ENCODE results near the gene METAP1D. TPM values are rescaled to one million over a fixed set of nuclear protein-coding genes. Genes with fewer than 3 reads are reported as not detected.

Gene METAP1D
- total RNA-seq, 1 experiment from 2014 or later: 10.4 TPM

DNA sequence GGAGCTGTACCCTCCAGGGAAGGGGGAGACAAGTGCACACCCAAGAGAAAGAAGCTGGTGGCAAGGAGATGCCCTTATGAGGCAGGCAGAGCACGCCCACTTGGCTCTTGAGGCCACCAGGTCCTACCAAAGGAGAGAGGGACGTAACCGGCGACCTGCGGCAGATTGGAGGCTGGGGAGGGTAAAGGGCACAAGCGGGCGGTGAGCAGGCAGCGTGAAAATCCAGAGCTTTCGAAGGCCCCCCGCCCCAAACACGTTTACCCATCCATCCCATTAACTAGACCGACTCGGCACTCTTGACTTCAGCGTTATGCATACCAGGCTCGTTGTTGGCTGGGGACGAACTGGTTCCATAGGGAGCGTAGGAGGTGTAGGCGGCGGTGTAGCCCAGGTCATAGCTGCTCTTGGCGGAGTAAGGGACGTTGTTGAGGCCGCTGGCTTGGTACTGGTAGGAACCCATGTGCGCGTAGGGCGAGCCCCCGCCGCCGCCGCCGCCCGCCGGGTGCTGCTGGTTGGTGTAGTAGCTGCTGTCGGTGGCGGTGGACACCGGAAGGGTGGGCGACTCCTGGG, 102.2 kb downstream of the METAP1D start:
- DNase-seq: peak; percentile 46 to 47
- Histone ChIP-seq H3K27me3 (replicated peaks; ENCODE audit: control insufficient read depth, insufficient read depth, low read length) (no peaks in the 10 kb centered on the region), H3K9me3 (no peaks in the 10 kb centered on the region), H3K4me1 (peaks cover 11% of the 10 kb centered on the region), H3K36me3 (ENCODE audit: control insufficient read depth, insufficient read depth, low read length) (no peaks in the 10 kb centered on the region), H3K4me3 (ENCODE audit: low read depth, low read length) (peak overlapping the region; percentile 62)
- no peak for TF ChIP-seq CTCF (IDR thresholded peaks at IDR 0.05; ENCODE audit: insufficient read depth in 1 of 2, low read depth in 1 of 2, low read length in 1 of 2, severe bottlenecking in 1 of 2, unreplicated experiment in 1 of 2)
- intact Hi-C loops (cut with micrococcal nuclease; ENCODE audit: unreplicated experiment): loop anchor here (1.0 to 5.0 kb wide), 5 partner anchors 17 to 527 kb away; partner anchors contain the start of genes DLX1, DYNC1I2, METAP1D and SLC25A12
- H3K9me3 Mint-ChIP-seq (ENCODE audit: unreplicated experiment): no peaks in the 10 kb centered on the region
- H3K27ac Mint-ChIP-seq (ENCODE audit: unreplicated experiment): peak overlapping the region; percentile 48
- ChIA-PET CTCF (interaction anchor here (0.6 to 1.7 kb wide), 7 partner anchors 9 to 503 kb away, joined by 3 to 10 read pairs (median 5); partner anchors contain the start of genes DLX1 and HAT1), POLR2A (interaction anchor here (1.5 to 2.8 kb wide), 2 partner anchors 17 to 180 kb away, joined by 7 to 16 read pairs; partner anchors contain the start of genes DLX1 and HAT1)
- H3K4me1 Mint-ChIP-seq (ENCODE audit: low read depth, unreplicated experiment): peaks cover 14% of the 10 kb centered on the region
- peaks cover 3% of the 10 kb centered on the region for H3K27me3 Mint-ChIP-seq (ENCODE audit: insufficient read depth, unreplicated experiment)
- peaks cover 20% of the 10 kb centered on the region for H3K36me3 Mint-ChIP-seq (ENCODE audit: insufficient read depth, unreplicated experiment)
- TSS peak; percentile 40 for BruUV-seq (replicated peaks)
- peak overlapping the region; percentile 88 for H3K4me3 Mint-ChIP-seq (ENCODE audit: unreplicated experiment)

DNA sequence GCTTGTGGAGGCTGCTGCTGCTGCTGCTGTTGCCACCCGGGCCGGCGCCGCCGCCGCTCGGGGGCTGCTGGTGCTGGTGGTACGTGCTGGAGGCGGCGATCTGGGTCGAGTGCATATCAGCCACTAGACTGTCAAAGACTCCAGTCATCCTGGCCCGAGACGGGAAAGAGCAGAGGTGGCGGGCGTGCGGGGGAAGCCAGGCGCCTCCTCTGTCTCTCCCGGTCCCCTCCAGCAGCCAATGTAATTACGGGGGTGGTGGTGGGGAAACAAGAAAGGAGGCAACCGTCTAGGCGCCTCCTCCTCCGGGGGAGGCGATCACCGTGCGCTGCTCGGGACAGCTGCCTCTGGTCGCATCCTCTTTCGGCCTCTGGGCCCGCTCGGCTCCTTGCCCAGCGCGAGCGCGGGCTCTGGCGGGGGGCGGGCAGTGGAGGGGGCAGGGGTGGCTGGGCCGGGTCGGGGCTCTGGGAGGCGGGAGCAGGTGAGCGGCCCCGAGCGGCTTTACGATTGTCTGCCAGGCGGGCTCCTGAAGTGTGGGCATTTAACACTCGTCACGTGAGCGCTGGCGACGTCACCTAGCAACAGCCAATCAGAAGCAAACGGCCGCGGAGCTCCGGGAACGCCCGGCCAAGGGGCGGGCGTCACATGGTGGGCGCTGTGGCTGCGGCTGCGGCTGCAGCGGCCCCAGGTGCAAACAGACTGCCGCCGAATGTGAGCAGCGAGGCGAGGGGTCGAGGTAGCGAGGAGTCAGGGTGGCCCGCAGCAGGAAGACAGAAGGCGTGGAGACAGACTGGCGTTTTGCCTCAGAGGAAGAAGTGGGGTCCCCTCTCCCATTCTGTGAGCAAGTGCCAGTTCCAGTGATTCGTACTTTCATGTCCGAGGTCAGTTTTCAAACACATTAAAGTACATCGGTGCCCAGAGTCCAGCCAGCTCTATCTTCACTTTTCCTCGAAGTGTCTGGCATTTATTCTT, 102.9 kb downstream of the METAP1D start, which contains the start of gene DLX2:
DLX2 (minus strand) TSS at position 510 of the 969 bp plus-strand sequence; CDS start at position 148, 362 bp downstream.
- peak; percentile 89 to 93 for DNase-seq
- Histone ChIP-seq H3K4me3 (ENCODE audit: low read depth, low read length) (peak within 1 kb of the TSS; percentile 62), H3K4me1 (peaks cover 11% of the 10 kb centered on the region), H3K36me3 (ENCODE audit: control insufficient read depth, insufficient read depth, low read length) (no peaks in the 10 kb centered on the region), H3K27me3 (replicated peaks; ENCODE audit: control insufficient read depth, insufficient read depth, low read length) (no peaks in the 10 kb centered on the region), H3K9me3 (no peaks in the 10 kb centered on the region)
- Mint-ChIP-seq H3K4me3 (ENCODE audit: unreplicated experiment) (peak within 1 kb of the TSS; percentile 88), H3K4me1 (ENCODE audit: low read depth, unreplicated experiment) (peaks cover 14% of the 10 kb centered on the region), H3K27ac (ENCODE audit: unreplicated experiment) (peak within 1 kb of the TSS; percentile 48), H3K27me3 (ENCODE audit: insufficient read depth, unreplicated experiment) (peaks cover 3% of the 10 kb centered on the region), H3K9me3 (ENCODE audit: unreplicated experiment) (no peaks in the 10 kb centered on the region), H3K36me3 (ENCODE audit: insufficient read depth, unreplicated experiment) (peaks cover 16% of the 10 kb centered on the region)
- ChIA-PET CTCF (interaction anchor here (0.6 to 1.7 kb wide), 10 partner anchors 9 to 504 kb away, joined by 3 to 10 read pairs (median 4); partner anchors contain the start of genes DLX1 and HAT1), POLR2A (interaction anchor here (0.6 to 2.8 kb wide), 4 partner anchors 18 to 392 kb away, joined by 3 to 16 read pairs (median 6); partner anchors contain the start of genes DLX1 and HAT1)
- no peak for TF ChIP-seq CTCF (IDR thresholded peaks at IDR 0.05; ENCODE audit: insufficient read depth in 1 of 2, low read depth in 1 of 2, low read length in 1 of 2, severe bottlenecking in 1 of 2, unreplicated experiment in 1 of 2)
- intact Hi-C loops (cut with micrococcal nuclease; ENCODE audit: unreplicated experiment): loop anchor here (1.0 to 5.0 kb wide), 7 partner anchors 17 to 528 kb away; partner anchors contain the start of genes DLX1, DYNC1I2, METAP1D and SLC25A12
- BruUV-seq (replicated peaks): no TSS peak
